ENCODE measurements around the gene TFF3. TPM values are rescaled to one million over a fixed set of nuclear protein-coding genes. Genes with fewer than 3 reads are reported as not detected.

TFF3 gene
- total and polyA plus RNA-seq, 10 of the 15 experiments (the other 5 are each of a cell fraction or from before 2014, with no cell fraction given) = not detected

DNA sequence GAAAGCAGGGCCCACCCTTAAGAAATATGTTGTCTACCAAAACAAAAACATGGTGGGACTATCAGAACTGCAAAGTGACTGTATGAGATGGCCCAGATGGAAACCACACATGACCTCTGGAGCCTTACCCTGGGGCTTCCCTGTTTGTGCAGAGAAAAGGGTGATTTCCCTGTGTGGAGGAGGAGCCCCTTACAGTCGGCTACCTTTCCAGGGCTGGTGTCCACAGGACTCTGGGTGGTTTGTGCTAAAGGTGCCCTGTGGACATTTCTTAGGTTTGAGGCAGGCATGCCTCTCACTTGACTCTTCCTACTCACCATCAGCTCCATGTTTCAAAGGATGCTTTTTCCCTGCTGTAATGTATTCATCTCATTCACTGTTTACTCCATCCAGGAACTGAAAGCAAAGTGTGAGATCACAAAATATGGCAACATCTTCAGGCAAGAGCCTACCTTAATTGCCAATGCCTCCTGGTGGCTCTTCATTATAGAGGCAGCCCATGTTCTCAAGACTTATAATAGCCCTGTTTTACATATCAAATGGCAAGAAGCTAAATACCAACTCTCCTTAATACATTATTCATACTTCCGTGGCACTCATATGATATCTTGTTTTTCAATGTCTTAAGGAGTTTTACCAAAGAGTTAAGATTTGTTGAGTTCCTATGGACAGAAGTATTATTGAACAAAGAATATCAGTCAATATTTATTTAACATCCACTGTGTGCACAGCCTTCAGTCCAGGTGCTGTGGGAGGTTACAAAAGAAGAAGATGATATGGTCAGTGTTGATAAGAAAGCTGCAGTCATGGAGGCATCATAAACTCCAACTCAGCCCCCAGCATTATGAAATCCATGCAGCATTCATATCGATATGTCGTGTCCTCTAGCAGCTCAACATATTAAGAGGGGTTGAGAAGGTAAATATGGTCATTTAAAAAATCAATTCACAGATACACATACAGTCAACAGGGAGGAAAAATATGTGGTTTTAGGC, 15.5 kb upstream of the TFF3 start (continued):
- TF ChIP-seq, protein P1, sequence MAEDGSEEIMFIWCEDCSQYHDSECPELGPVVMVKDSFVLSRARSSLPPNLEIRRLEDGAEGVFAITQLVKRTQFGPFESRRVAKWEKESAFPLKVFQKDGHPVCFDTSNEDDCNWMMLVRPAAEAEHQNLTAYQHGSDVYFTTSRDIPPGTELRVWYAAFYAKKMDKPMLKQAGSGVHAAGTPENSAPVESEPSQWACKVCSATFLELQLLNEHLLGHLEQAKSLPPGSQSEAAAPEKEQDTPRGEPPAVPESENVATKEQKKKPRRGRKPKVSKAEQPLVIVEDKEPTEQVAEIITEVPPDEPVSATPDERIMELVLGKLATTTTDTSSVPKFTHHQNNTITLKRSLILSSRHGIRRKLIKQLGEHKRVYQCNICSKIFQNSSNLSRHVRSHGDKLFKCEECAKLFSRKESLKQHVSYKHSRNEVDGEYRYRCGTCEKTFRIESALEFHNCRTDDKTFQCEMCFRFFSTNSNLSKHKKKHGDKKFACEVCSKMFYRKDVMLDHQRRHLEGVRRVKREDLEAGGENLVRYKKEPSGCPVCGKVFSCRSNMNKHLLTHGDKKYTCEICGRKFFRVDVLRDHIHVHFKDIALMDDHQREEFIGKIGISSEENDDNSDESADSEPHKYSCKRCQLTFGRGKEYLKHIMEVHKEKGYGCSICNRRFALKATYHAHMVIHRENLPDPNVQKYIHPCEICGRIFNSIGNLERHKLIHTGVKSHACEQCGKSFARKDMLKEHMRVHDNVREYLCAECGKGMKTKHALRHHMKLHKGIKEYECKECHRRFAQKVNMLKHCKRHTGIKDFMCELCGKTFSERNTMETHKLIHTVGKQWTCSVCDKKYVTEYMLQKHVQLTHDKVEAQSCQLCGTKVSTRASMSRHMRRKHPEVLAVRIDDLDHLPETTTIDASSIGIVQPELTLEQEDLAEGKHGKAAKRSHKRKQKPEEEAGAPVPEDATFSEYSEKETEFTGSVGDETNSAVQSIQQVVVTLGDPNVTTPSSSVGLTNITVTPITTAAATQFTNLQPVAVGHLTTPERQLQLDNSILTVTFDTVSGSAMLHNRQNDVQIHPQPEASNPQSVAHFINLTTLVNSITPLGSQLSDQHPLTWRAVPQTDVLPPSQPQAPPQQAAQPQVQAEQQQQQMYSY (CRISPR knock-in tag; IDR thresholded peaks at IDR 0.05) = no peak
- no peak for TF ChIP-seq ZNF622 (IDR thresholded peaks at IDR 0.05)
- TF ChIP-seq SMAD1 (IDR thresholded peaks at IDR 0.05; ENCODE audit: low read depth, partially characterized antibody) = no peak
- TF ChIP-seq SMC3 (IDR thresholded peaks at IDR 0.05; ENCODE audit: borderline replicate concordance, low read length) = peak; percentile 20; the same call in 1 of the 2 replicates
- TF ChIP-seq, protein P2, sequence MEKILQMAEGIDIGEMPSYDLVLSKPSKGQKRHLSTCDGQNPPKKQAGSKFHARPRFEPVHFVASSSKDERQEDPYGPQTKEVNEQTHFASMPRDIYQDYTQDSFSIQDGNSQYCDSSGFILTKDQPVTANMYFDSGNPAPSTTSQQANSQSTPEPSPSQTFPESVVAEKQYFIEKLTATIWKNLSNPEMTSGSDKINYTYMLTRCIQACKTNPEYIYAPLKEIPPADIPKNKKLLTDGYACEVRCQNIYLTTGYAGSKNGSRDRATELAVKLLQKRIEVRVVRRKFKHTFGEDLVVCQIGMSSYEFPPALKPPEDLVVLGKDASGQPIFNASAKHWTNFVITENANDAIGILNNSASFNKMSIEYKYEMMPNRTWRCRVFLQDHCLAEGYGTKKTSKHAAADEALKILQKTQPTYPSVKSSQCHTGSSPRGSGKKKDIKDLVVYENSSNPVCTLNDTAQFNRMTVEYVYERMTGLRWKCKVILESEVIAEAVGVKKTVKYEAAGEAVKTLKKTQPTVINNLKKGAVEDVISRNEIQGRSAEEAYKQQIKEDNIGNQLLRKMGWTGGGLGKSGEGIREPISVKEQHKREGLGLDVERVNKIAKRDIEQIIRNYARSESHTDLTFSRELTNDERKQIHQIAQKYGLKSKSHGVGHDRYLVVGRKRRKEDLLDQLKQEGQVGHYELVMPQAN (conservative IDR thresholded peaks at IDR 0.05) = no peak
- TF ChIP-seq DPF2 (IDR thresholded peaks at IDR 0.05) = peak; percentile 71; the same call in 1 of the 2 replicates
- no peak for TF ChIP-seq SMAD5 (IDR thresholded peaks at IDR 0.05; ENCODE audit: low read depth)
- no peak for TF ChIP-seq SP1 (IDR thresholded peaks at IDR 0.05; ENCODE audit: low read depth, low read length)
- TF ChIP-seq ZBED1 (IDR thresholded peaks at IDR 0.05; ENCODE audit: borderline replicate concordance) = no peak
- peak; percentile 53 for TF ChIP-seq RELA (IDR thresholded peaks at IDR 0.05; ENCODE audit: borderline replicate concordance, partially characterized antibody)
- TF ChIP-seq MTA3 (IDR thresholded peaks at IDR 0.05; ENCODE audit: borderline replicate concordance, low read length) = no peak
- TF ChIP-seq CBX3 (IDR thresholded peaks at IDR 0.05; ENCODE audit: borderline replicate concordance, low read depth) = no peak
- TF ChIP-seq, protein P3, sequence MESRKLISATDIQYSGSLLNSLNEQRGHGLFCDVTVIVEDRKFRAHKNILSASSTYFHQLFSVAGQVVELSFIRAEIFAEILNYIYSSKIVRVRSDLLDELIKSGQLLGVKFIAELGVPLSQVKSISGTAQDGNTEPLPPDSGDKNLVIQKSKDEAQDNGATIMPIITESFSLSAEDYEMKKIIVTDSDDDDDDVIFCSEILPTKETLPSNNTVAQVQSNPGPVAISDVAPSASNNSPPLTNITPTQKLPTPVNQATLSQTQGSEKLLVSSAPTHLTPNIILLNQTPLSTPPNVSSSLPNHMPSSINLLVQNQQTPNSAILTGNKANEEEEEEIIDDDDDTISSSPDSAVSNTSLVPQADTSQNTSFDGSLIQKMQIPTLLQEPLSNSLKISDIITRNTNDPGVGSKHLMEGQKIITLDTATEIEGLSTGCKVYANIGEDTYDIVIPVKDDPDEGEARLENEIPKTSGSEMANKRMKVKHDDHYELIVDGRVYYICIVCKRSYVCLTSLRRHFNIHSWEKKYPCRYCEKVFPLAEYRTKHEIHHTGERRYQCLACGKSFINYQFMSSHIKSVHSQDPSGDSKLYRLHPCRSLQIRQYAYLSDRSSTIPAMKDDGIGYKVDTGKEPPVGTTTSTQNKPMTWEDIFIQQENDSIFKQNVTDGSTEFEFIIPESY (IDR thresholded peaks at IDR 0.05) = no peak
- TF ChIP-seq ETV6 (conservative IDR thresholded peaks at IDR 0.05 in 1 of 2, IDR thresholded peaks at IDR 0.05 in 1 of 2; ENCODE audit: borderline replicate concordance in 1 of 2, low read depth in 1 of 2) = no peak
- TF ChIP-seq E4F1 (IDR thresholded peaks at IDR 0.05; ENCODE audit: borderline replicate concordance, partially characterized antibody) = no peak
- no peak for TF ChIP-seq RBBP5 (conservative IDR thresholded peaks at IDR 0.05)
- peak; percentile 49 to 56; a peak in 2 of 4 replicates for TF ChIP-seq IKZF2 (IDR thresholded peaks at IDR 0.05)
- no peak for TF ChIP-seq SIN3A (IDR thresholded peaks at IDR 0.05; ENCODE audit: low read depth, low read length)
- TF ChIP-seq MTA2 (IDR thresholded peaks at IDR 0.05; ENCODE audit: low read depth) = peak; percentile 36; the same call in 1 of the 2 replicates

All from GM12878 (cell line).